Measurements from ENCODE around the gene SLC25A6.
"Not testable (repeated sequence)": the region's sequence is repeated elsewhere in the genome, so short reads cannot be mapped to it uniquely, and the experiment has no call there.

Gene SLC25A6

GRCh38 chrX:1391707-1392375 is at the start of gene SLC25A6:
Gene SLC25A6 (minus strand): TSS chrX:1392113. CDS start chrX:1392009, 104 bp downstream.
- intact Hi-C loops (cut with DNase I): loop anchor here (1.0 to 5.0 kb wide), 2 partner anchors 61 to 200 kb away; partner anchors contain the start of gene AKAP17A
- DNase-seq: peak; percentile 97 to 100 (median 99)

GRCh38 chrX:1440506-1440905 is 48.6 kb upstream of the SLC25A6 start:
- DNase-seq: peak in 3 of 10 donors; percentile 4 to 24 (median 12)
- intact Hi-C loops (cut with DNase I): no loop called here

GRCh38 chrX:1435241-1435895 is 43.5 kb upstream of the SLC25A6 start:
- intact Hi-C loops (cut with DNase I): no loop called here

GRCh38 chrX:1434871-1435240 is 42.9 kb upstream of the SLC25A6 start:
- intact Hi-C loops (cut with DNase I): no loop called here
- peak in 3 of 10 donors; percentile 56 to 65 (median 65) for DNase-seq

More at GRCh38 chrX:1435241-1435895, 43.5 kb upstream of the SLC25A6 start:
- peak in 3 of 10 donors; percentile 54 to 65 (median 62) for DNase-seq

DNA sequence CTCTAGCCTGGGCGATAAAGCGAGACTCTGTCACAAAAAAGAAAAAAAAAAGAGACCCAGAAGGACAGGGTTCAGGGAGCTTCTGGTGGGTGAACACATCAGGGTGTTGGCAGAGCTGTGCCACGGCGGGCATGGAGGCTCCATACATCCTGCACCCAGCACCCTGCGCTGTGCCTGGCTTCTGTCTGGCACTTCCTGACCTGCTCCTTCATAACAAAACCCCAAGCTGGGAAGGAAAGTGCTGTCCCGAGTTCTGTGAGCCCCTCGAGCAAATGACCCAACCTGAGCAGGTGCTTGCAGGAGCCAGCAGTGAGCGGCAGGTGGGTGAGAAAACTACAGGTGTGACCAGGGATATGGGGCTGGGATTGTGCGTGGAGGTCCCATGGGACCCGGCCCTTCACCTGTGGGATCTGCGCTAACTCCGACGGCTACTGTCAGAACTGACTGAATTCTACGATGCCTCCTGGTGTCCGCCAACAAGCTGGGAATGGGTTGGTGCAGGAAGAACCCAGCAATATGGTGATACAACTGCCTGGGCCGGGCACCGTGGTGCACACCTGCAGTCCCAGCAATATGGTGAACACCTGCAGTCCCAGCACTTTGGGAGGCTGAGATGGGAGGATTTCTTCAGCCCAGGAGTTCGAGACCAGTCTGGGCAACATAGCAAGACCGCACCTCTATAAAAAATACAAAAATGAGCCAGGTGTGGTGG is 41.9 kb upstream of the SLC25A6 start:
- peak in 3 of 10 donors; percentile 41 to 69 (median 65) for DNase-seq
- intact Hi-C loops (cut with DNase I): no loop called here

GRCh38 chrX:1430451-1430850 is 38.5 kb upstream of the SLC25A6 start:
- intact Hi-C loops (cut with DNase I): no loop called here
- peak in 3 of 10 donors; percentile 4 to 13 (median 6) for DNase-seq

GRCh38 chrX:1427756-1428155 is 35.8 kb upstream of the SLC25A6 start:
- DNase-seq: peak in 3 of 10 donors; percentile 62 to 84 (median 71)
- intact Hi-C loops (cut with DNase I): no loop called here

DNA sequence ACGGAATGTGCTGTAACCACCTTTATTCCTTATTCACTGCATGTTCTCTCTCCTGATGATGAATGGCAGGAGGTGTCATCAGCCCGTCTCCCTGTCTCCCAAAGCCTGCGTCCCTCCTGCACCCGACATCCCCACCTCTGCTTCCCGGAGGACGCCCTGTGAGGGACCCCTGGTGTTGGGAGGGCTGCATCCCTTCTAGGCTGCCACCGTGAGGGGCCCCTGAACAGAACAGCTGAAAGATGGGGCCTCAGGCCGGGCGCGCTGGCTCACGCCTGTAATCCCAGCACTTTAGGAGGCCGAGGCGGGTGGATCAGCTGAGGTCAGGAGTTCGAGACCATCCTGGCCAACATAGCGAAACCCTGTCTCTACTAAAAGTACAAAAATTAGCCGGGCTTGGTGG is 34.4 kb upstream of the SLC25A6 start:
- DNase-seq: peak in 3 of 10 donors; percentile 24 to 73 (median 43)
- intact Hi-C loops (cut with DNase I): not testable (repeated sequence)

DNA sequence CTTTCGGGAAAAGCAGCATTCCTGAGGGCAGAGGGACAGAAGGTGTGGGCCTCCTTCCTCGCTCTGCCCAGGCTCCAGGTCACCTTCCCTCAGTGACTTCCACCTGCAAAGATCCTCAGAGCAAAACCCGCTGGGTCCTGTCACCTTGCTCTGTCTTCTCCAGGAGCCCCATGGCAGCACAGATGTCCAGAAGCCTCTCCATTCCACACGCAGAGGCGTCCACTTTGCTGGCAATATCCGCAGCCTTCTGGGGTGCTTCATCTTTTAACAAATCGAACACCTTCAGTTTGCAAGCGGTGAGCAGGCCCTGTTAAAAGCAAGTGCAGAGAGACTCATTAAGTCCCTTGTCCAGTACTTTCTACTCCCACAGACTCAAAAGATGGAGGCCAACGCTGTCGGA is 33.5 kb upstream of the SLC25A6 start:
- peak in 3 of 10 donors; percentile 22 to 66 (median 30) for DNase-seq
- intact Hi-C loops (cut with DNase I): no loop called here

GRCh38 chrX:1424147-1424851 is 32.4 kb upstream of the SLC25A6 start:
- DNase-seq: peak in 3 of 10 donors; percentile 6 to 20 (median 16)

GRCh38 chrX:1423215-1423614 is 31.3 kb upstream of the SLC25A6 start:
- no peak for DNase-seq
- intact Hi-C loops (cut with DNase I): no loop called here

More at GRCh38 chrX:1424147-1424851, 32.4 kb upstream of the SLC25A6 start:
- intact Hi-C loops (cut with DNase I): no loop called here

DNA sequence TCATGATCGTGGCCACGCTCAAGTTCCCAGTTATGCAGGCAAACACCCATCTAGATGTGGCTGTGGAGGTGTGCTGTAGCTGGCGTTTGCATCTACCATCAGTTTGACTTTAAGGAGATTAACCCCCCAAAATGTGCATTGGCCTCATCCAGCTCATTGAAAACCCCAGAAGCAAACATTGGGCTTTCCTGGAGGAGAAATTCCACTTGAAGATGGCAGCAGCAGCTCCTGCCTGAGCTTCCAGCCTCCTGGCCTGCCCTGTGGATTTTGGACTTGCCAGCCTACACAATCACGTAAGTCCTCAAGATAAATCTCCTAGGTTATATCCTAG is 30.2 kb upstream of the SLC25A6 start:
- intact Hi-C loops (cut with DNase I): no loop called here
- peak in 2 of 10 donors; percentile 4 to 6 for DNase-seq

DNA sequence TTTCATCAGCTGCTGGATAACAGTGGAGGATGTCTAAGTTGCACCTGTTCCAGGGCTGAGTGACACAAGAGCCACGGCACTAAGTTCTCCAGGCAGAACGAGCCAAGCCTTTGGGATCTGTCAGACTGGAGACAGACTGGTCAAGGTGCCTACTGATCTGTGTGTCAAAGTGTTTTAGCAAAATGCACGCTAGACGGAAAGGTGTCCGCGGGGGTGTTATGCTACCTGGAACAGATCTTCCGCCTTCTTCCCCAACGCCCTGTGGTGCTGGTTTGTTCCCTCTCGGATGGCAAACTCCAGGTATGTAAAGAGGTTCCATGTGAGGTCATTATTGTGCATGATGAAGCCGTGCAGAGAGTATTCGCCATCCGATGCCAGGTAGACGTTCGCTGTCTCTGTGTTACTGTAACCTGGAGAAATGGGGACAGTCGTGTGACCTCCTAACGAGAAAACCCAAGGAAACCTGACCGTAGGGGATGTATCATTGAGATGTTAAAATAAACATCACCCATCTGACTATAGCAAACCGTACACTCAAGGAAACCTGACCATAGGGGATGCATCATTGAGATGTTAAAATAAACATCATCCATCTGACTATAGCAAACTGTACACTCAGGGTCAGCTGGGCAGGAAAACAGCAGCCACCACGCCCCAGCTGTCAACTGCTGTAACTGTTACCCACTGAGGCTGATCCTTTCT is 29.7 kb upstream of the SLC25A6 start:
- intact Hi-C loops (cut with DNase I): no loop called here
- DNase-seq: peak in 2 of 10 donors; percentile 35 to 67

DNA sequence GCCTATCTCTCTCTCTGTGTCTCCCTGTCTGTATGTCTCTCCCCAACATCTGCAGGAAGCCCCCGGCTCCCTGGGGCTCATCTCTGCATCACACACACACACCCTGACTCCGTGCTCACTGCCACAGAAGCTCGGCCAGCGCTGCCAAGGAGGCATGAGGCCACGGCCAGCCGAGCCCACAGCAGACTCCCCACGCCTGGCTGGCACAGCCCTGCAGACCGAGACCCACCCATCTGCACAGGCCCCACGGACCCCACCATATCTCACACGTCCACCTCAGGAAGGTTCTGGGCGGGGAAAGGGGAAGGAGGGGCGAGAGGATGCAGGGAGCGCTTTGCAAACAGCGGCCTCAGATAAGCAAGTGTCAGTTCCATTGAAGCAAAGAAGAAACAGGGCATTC is 28.5 kb upstream of the SLC25A6 start:
- intact Hi-C loops (cut with DNase I): no loop called here
- DNase-seq: peak in 3 of 10 donors; percentile 48 to 64 (median 59)

DNA sequence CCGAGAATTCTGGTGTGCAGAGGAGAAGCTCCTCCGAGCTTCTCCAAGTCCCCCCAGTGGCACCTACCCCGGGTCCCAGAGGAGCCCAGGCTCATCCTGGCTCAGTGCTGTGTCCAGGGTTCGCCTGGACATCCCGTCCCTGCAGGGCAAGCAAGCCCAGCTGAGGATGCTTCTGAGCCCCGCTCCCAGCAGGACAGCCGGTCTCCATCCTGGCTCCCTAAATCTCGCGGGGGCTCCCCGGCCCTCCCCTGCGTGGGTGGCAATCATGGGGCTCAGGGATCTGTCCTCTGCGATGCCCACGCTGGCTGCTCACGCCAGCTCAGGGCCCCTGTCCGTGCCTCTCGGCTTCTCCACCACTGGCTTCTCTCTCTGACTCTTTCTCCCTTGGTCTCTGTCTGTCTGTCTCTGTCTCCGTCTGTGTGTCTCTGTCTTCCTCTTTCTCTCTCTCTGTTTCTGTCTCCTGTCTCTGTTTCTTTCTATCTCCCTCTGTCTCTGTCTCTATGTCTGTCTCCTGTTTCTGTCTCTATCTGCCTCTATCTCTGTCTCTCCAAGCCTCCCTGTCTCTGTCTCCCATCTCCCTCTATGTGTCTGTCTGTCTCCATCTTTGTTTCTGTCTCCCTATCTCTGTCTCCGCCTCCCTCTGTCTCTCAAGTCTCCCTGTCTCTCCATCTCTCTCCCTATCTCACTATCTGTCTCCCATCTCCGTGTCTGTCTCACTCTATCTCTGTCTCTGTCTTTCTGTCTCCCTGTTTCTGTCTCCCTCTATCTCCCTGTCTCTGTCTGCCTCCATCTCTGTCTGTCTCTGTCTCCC is 27.8 kb upstream of the SLC25A6 start:
- DNase-seq: peak in 3 of 10 donors; percentile 62 to 66 (median 66)
- intact Hi-C loops (cut with DNase I): no loop called here

GRCh38 chrX:1418901-1419544 is 27.1 kb upstream of the SLC25A6 start:
- peak in 3 of 10 donors; percentile 66 to 80 (median 74) for DNase-seq

GRCh38 chrX:1417921-1418771 is 26.2 kb upstream of the SLC25A6 start:
- intact Hi-C loops (cut with DNase I): no loop called here
- peak in 3 of 10 donors; percentile 53 to 81 (median 67) for DNase-seq

More at GRCh38 chrX:1418901-1419544, 27.1 kb upstream of the SLC25A6 start:
- intact Hi-C loops (cut with DNase I): no loop called here

Measured in posterior cingulate gyrus (tissue), 11 donors.